Dendritic cell treated with granulocyte-macrophage colony-stimulating factor and Interleukin-4, amounts not matched to agents 40 ng/mL and 50 ng/mL, for 4 days (primary cell): ENCODE results near the gene ASB6.
"Not testable (repeated sequence)": the region's sequence is repeated elsewhere in the genome, so short reads cannot be mapped to it uniquely, and the experiment has no call there.

Source experiments
- H3K27ac Mint-ChIP-seq: one replicate; pipeline ENCODE4 v1.8.0; 2022; ENCODE audit warnings: mild to moderate bottlenecking, mixed read lengths
- H3K27me3 Mint-ChIP-seq: one replicate; pipeline ENCODE4 v1.8.0; 2022; ENCODE audit warnings: mild to moderate bottlenecking, mixed read lengths
- H3K36me3 Mint-ChIP-seq: one replicate; pipeline ENCODE4 v1.8.0; 2022; ENCODE audit warnings: low read depth, mixed read lengths
- H3K4me1 Mint-ChIP-seq: one replicate; pipeline ENCODE4 v1.8.0; 2022; ENCODE audit warnings: low read depth, mixed read lengths
- H3K4me3 Mint-ChIP-seq: one replicate; pipeline ENCODE4 v1.8.0; 2022; ENCODE audit warnings: mild to moderate bottlenecking, moderate library complexity, mixed read lengths
- H3K9me3 Mint-ChIP-seq: one replicate; pipeline ENCODE4 v1.8.0; 2022; ENCODE audit warnings: mixed read lengths
- intact Hi-C: fragments of 100-400 bp; cut with micrococcal nuclease; formaldehyde crosslinking; loops from one replicate; pipeline ENCODE4 v1.15.0; 2022

ASB6 gene

GRCh38 chr9:129596541-129597331 lies 45.2 kb downstream of the ASB6 start:
- intact Hi-C loops = loop anchor here (10.0 kb wide), 1 partner anchor 102 kb away; no protein-coding TSS in a partner anchor
- H3K27me3 Mint-ChIP-seq = peaks cover 19% of the 10 kb centered on the region
- H3K27ac Mint-ChIP-seq = peak overlapping the region; percentile 59
- H3K36me3 Mint-ChIP-seq = no peaks in the 10 kb centered on the region
- no peaks in the 10 kb centered on the region for H3K9me3 Mint-ChIP-seq
- peaks cover 56% of the 10 kb centered on the region for H3K4me1 Mint-ChIP-seq
- no peak overlapping the region for H3K4me3 Mint-ChIP-seq

GRCh38 chr9:129595903-129596540 lies 45.9 kb downstream of the ASB6 start:
- no peak overlapping the region for H3K4me3 Mint-ChIP-seq
- H3K4me1 Mint-ChIP-seq = peaks cover 56% of the 10 kb centered on the region
- H3K9me3 Mint-ChIP-seq = no peaks in the 10 kb centered on the region
- intact Hi-C loops = loop anchor here (10.0 kb wide), 1 partner anchor 101 kb away; no protein-coding TSS in a partner anchor
- no peaks in the 10 kb centered on the region for H3K36me3 Mint-ChIP-seq
- H3K27me3 Mint-ChIP-seq = peaks cover 19% of the 10 kb centered on the region
- peak overlapping the region; percentile 59 for H3K27ac Mint-ChIP-seq

- Mint-ChIP-seq H3K9me3 (no peaks in the 10 kb centered on the region), H3K4me1 (peaks cover 56% of the 10 kb centered on the region), H3K27ac (peak overlapping the region; percentile 59), H3K4me3 (peak overlapping the region; percentile 11), H3K27me3 (peaks cover 21% of the 10 kb centered on the region), H3K36me3 (no peaks in the 10 kb centered on the region)
- intact Hi-C loops = loop anchor here (10.0 kb wide), 1 partner anchor 101 kb away; no protein-coding TSS in a partner anchor
These were observed 46.6 kb downstream of the ASB6 start for GRCh38 chr9:129595311-129595741.

DNA sequence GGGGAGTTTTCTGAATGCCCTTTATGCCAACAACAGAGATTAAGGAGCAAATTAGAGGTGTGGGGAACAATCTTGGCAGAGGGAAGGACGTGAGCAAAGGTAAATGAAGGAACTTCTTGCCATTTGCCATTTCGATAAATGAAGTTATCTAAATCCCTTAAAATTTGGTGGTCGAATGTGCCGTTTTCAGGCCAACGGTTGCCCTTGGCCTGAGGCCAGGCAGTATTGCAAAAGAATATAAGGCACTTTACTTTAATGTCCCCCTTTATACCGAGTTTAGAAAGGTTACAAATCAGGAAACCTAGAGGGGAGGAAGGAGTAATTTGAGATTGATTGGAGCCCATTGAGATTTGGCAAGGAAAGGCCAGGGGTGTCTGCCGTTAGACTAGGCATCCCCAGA lies 47.3 kb downstream of the ASB6 start:
- Mint-ChIP-seq H3K36me3 (no peaks in the 10 kb centered on the region), H3K9me3 (no peaks in the 10 kb centered on the region), H3K4me1 (peaks cover 56% of the 10 kb centered on the region), H3K27me3 (peaks cover 21% of the 10 kb centered on the region), H3K4me3 (no peak overlapping the region), H3K27ac (peak overlapping the region; percentile 59)
- intact Hi-C loops = loop anchor here (10.0 kb wide), 1 partner anchor 100 kb away; no protein-coding TSS in a partner anchor

DNA sequence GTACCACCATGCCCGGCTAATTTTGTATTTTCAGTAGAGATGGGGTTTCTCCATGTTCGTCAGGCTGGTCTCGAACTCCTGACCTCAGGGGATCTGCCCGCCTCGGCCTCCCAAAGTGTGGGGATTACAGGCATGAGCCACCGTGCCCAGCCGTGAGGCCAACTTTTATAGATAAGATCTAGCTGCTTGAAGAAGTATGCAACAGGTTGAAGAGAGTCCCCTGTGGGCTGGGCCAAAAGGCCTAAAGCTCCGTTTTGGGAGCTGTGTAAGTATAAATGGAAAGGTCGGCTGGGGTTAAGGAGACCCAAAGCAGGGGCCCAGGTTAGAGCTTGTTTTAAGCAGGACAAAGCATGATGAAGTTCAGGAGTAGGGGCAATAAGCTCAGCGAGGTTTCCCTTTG lies 49.2 kb downstream of the ASB6 start:
- not testable (repeated sequence) for H3K36me3 Mint-ChIP-seq, H3K4me3 Mint-ChIP-seq, H3K27ac Mint-ChIP-seq, H3K9me3 Mint-ChIP-seq
- Mint-ChIP-seq H3K27me3 (peaks cover 15% of the 10 kb centered on the region), H3K4me1 (peaks cover 47% of the 10 kb centered on the region)
- intact Hi-C loops = loop anchor here (10.0 kb wide), 1 partner anchor 98 kb away; no protein-coding TSS in a partner anchor

- Mint-ChIP-seq H3K4me1 (peaks cover 43% of the 10 kb centered on the region), H3K27ac (no peak overlapping the region), H3K27me3 (peaks cover 15% of the 10 kb centered on the region), H3K4me3 (no peak overlapping the region), H3K9me3 (no peaks in the 10 kb centered on the region), H3K36me3 (no peaks in the 10 kb centered on the region)
- intact Hi-C loops = loop anchor here (10.0 kb wide), 1 partner anchor 97 kb away; no protein-coding TSS in a partner anchor
These were observed 50.0 kb downstream of the ASB6 start for GRCh38 chr9:129591916-129592315.

DNA sequence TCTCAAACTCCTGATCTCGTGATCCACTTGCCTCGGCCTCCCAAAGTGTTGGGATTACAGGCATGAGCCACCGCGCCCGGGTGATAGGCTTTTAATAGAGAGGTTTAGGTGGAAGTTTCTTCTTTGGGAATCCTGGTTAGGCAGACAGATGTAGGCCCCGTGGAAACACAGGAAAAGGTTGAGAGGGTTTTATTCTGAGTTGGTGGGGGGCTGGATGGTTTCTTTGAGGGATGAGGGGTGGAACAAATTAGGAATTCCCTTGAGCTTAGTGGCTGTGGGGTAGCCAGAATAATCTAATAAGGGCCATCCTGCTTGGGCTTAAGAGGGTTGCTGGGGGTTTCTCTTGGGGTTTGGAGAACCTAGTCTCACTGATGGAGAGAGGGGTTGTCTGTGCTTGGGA lies 51.5 kb downstream of the ASB6 start:
- no peak overlapping the region for H3K27ac Mint-ChIP-seq
- H3K36me3 Mint-ChIP-seq = no peaks in the 10 kb centered on the region
- H3K4me3 Mint-ChIP-seq = no peak overlapping the region
- peaks cover 33% of the 10 kb centered on the region for H3K4me1 Mint-ChIP-seq
- H3K9me3 Mint-ChIP-seq = no peaks in the 10 kb centered on the region
- H3K27me3 Mint-ChIP-seq = peaks cover 15% of the 10 kb centered on the region
- intact Hi-C loops = loop anchor here (10.0 kb wide), 1 partner anchor 96 kb away; no protein-coding TSS in a partner anchor

GRCh38 chr9:129587487-129588262 lies 54.3 kb downstream of the ASB6 start:
- Mint-ChIP-seq H3K36me3 (no peaks in the 10 kb centered on the region), H3K27ac (no peak overlapping the region), H3K4me3 (no peak overlapping the region), H3K27me3 (peaks cover 7% of the 10 kb centered on the region), H3K4me1 (peaks cover 24% of the 10 kb centered on the region), H3K9me3 (no peaks in the 10 kb centered on the region)
- intact Hi-C loops = no loop called here

- no peaks in the 10 kb centered on the region for H3K9me3 Mint-ChIP-seq
- H3K36me3 Mint-ChIP-seq = no peaks in the 10 kb centered on the region
- H3K27me3 Mint-ChIP-seq = peaks cover 10% of the 10 kb centered on the region
- H3K4me1 Mint-ChIP-seq = peaks cover 24% of the 10 kb centered on the region
- no peak overlapping the region for H3K4me3 Mint-ChIP-seq
- no peak overlapping the region for H3K27ac Mint-ChIP-seq
- intact Hi-C loops = no loop called here
These were observed 55.3 kb downstream of the ASB6 start for GRCh38 chr9:129586685-129587084.

- intact Hi-C loops = no loop called here
- H3K27me3 Mint-ChIP-seq = peaks cover 10% of the 10 kb centered on the region
- H3K4me1 Mint-ChIP-seq = peaks cover 24% of the 10 kb centered on the region
- H3K36me3 Mint-ChIP-seq = no peaks in the 10 kb centered on the region
- peak overlapping the region; percentile 31 for H3K27ac Mint-ChIP-seq
- H3K9me3 Mint-ChIP-seq = no peaks in the 10 kb centered on the region
- no peak overlapping the region for H3K4me3 Mint-ChIP-seq
These were observed 55.7 kb downstream of the ASB6 start for GRCh38 chr9:129586245-129586644.

DNA sequence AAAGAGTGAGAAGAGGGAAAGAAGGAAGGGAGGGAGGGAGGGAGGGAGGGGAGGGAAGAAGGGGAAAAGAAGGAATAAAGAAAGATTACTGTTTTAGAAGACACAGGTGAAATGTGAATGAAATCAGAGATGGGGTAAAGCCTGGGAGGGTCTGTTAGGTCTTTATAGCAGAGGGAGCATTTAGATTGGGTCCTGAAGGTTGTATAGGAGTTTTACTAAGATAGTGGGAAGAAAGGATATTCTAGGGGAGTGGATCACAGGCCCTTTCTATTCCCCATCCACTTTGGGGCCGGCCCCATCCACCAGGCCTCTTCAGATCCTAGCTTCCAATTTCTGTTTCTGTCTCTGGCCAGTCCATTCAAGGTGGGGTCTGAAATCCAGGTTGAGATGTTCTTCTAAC lies 56.6 kb downstream of the ASB6 start:
- intact Hi-C loops = no loop called here
- H3K9me3 Mint-ChIP-seq = no peaks in the 10 kb centered on the region
- H3K36me3 Mint-ChIP-seq = no peaks in the 10 kb centered on the region
- H3K27ac Mint-ChIP-seq = peak overlapping the region; percentile 89
- H3K4me3 Mint-ChIP-seq = no peak overlapping the region
- peaks cover 10% of the 10 kb centered on the region for H3K27me3 Mint-ChIP-seq
- peaks cover 24% of the 10 kb centered on the region for H3K4me1 Mint-ChIP-seq
